ENCODE data around the gene ADCY9. TPM values are rescaled to one million over a fixed set of nuclear protein-coding genes. Genes with fewer than 3 reads are reported as not detected.

Gene ADCY9
- polyA plus RNA-seq, 3 donors, result 0.44 to 9.3 (median 0.67) TPM

- no peaks in the 10 kb centered on the region for H3K9me3 ChIP-seq (replicated peaks in 1 of 2; ENCODE audit: control insufficient read depth in 1 of 2, insufficient read depth in 1 of 2, low read length in 2 of 2)
- intact Hi-C loops (cut with micrococcal nuclease), result no loop called here
- peak; percentile 77 to 87 (median 86) for DNase-seq
- peaks cover 3 to 8% of the 10 kb centered on the region in 2 donors for H3K36me3 Mint-ChIP-seq
- peak overlapping the region; percentile 73 to 87 for H3K4me3 Mint-ChIP-seq
- H3K27ac Mint-ChIP-seq, result peak overlapping the region; percentile 82 to 96 (median 96)
- peaks cover 0 to 2% (median 0%) of the 10 kb centered on the region in 7 donors for H3K9me3 Mint-ChIP-seq
- peak overlapping the region; percentile 71 for H3K9ac ChIP-seq (ENCODE audit: insufficient read depth, low read length, poor library complexity, severe bottlenecking)
- no peaks in the 10 kb centered on the region for H4K20me1 ChIP-seq (ENCODE audit: insufficient read depth, low read length)
- peaks cover 62% of the 10 kb centered on the region for H3K4me1 Mint-ChIP-seq
- H3K27me3 Mint-ChIP-seq (ENCODE audit: low read depth in 3 of 3), result peaks cover 0 to 6% (median 2%) of the 10 kb centered on the region in 3 donors
- H3K4me3 ChIP-seq (replicated peaks in 1 of 3; ENCODE audit: low read depth in 2 of 3, low read length in 3 of 3), result peak overlapping the region; percentile 10 to 61 (median 13)
- peak overlapping the region; percentile 72 for H3K4me2 ChIP-seq (replicated peaks; ENCODE audit: extremely low read depth, low read length, poor library complexity, severe bottlenecking)
- H3K27me3 ChIP-seq (ENCODE audit: control insufficient read depth in 2 of 2, insufficient read depth in 2 of 2, low read length in 2 of 2), result no peaks in the 10 kb centered on the region
- peak overlapping the region; percentile 72 for H2AFZ ChIP-seq (ENCODE audit: insufficient read depth, low read depth, low read length, poor library complexity, severe bottlenecking)
- TF ChIP-seq CTCF (IDR thresholded peaks at IDR 0.05), result no peak
- H3K79me2 ChIP-seq (ENCODE audit: insufficient read depth, low read length), result peaks cover 14% of the 10 kb centered on the region
- H3K4me1 ChIP-seq (ENCODE audit: control insufficient read depth in 1 of 2, insufficient read depth in 2 of 2, low read length in 2 of 2), result peaks cover 48 to 62% of the 10 kb centered on the region in 2 donors
- peak overlapping the region; percentile 92 to 95 for H3K27ac ChIP-seq (ENCODE audit: low read depth in 1 of 2, low read length in 2 of 2)
- H3K36me3 ChIP-seq (replicated peaks in 1 of 2; ENCODE audit: control insufficient read depth in 1 of 2, insufficient read depth in 2 of 2, low read length in 2 of 2), result no peaks in the 10 kb centered on the region
- WGBS (ENCODE audit: insufficient coverage), result 19% methylated on average over 10 of the region's 20 CpGs
These were observed 63.4 kb downstream of the ADCY9 start for GRCh38 chr16:4052801-4053293.

- no peaks in the 10 kb centered on the region for H3K9me3 Mint-ChIP-seq
- peaks cover 59% of the 10 kb centered on the region for H3K4me1 Mint-ChIP-seq
- intact Hi-C loops (cut with micrococcal nuclease), result no loop called here
- WGBS (ENCODE audit: insufficient coverage), result 87% methylated on average over 9 of the region's 14 CpGs
- TF ChIP-seq CTCF (IDR thresholded peaks at IDR 0.05), result no peak
- no peak for DNase-seq
- Histone ChIP-seq H3K4me3 (replicated peaks in 1 of 3; ENCODE audit: low read depth in 2 of 3, low read length in 3 of 3) (no peak overlapping the region), H3K4me1 (ENCODE audit: control insufficient read depth in 1 of 2, insufficient read depth in 2 of 2, low read length in 2 of 2) (peaks cover 49 to 60% of the 10 kb centered on the region in 2 donors), H3K9me3 (replicated peaks in 1 of 2; ENCODE audit: control insufficient read depth in 1 of 2, insufficient read depth in 1 of 2, low read length in 2 of 2) (no peaks in the 10 kb centered on the region), H3K79me2 (ENCODE audit: insufficient read depth, low read length) (peaks cover 11% of the 10 kb centered on the region), H4K20me1 (ENCODE audit: insufficient read depth, low read length) (no peaks in the 10 kb centered on the region), H2AFZ (ENCODE audit: insufficient read depth, low read depth, low read length, poor library complexity, severe bottlenecking) (no peak overlapping the region), H3K27ac (ENCODE audit: low read depth in 1 of 2, low read length in 2 of 2) (peak overlapping the region; percentile 92 to 95), H3K36me3 (replicated peaks in 1 of 2; ENCODE audit: control insufficient read depth in 1 of 2, insufficient read depth in 2 of 2, low read length in 2 of 2) (no peaks in the 10 kb centered on the region), H3K4me2 (replicated peaks; ENCODE audit: extremely low read depth, low read length, poor library complexity, severe bottlenecking) (peak overlapping the region; percentile 72), H3K9ac (ENCODE audit: insufficient read depth, low read length, poor library complexity, severe bottlenecking) (no peak overlapping the region), H3K27me3 (ENCODE audit: control insufficient read depth in 2 of 2, insufficient read depth in 2 of 2, low read length in 2 of 2) (no peaks in the 10 kb centered on the region)
- H3K36me3 Mint-ChIP-seq, result peaks cover 7 to 11% of the 10 kb centered on the region in 2 donors
- H3K27ac Mint-ChIP-seq, result peak overlapping the region in 5 of 7 donors; percentile 32 to 96 (median 79)
- no peak overlapping the region for H3K4me3 Mint-ChIP-seq
- H3K27me3 Mint-ChIP-seq (ENCODE audit: low read depth in 3 of 3), result peaks cover 0 to 2% (median 2%) of the 10 kb centered on the region in 3 donors
These were observed 64.1 kb downstream of the ADCY9 start for GRCh38 chr16:4052096-4052495.

Data from CD14-positive monocyte (primary cell).